ENCODE data around the gene FAM169A. TPM values are rescaled to one million over a fixed set of nuclear protein-coding genes. Genes with fewer than 3 reads are reported as not detected.
"Not testable (repeated sequence)": the region's sequence is repeated elsewhere in the genome, so short reads cannot be mapped to it uniquely, and the experiment has no call there.

FAM169A gene
- total and polyA plus RNA-seq, 2 donors (not counting 1 experiment from before 2014, with no cell fraction given) = 2.1 to 9.4 TPM

DNA sequence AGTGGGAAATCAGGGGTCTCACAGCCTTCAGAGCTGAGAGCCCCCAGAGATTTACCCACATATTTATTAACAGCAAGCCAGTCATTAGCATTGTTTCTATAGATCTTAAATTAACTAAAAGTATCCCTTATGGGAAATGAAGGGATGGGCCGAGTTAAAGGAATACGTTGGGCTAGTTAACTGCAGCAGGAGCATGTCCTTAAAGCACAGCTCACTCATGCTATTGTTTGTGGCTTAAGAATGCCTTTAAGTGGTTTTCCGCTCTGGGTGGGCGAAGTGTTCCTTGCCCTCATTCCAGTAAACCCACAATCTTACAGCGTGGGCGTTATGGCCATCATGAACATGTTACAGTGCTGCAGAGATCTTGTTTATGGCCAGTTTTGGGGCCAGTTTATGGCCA, 42.0 kb upstream of the FAM169A start:
- H3K4me3 Mint-ChIP-seq = not testable (repeated sequence)

DNA sequence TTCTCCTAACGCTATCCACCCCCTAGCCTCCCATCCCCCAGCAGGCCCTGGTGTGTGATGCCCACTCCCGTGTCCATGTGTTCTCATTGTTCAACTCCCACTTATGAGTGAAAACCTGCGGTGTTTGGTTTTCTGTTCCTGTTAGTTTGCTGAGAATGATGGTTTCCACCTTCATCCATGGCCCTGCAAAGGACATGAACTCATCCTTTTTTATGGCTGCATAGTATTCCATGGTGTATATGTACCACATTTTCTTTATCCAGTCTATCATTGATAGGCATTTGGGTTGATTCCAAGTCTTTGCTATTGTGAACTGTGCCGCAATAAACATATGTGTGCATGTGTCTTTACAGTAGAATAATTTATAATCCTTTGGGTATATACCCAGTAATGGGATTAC, 38.5 kb upstream of the FAM169A start:
- H3K4me1 Mint-ChIP-seq; H3K4me1 ChIP-seq (ENCODE audit: control insufficient read depth in 2 of 2, insufficient read depth in 2 of 2, low read length in 2 of 2); H3K4me2 ChIP-seq (replicated peaks; ENCODE audit: low read depth, low read length, poor library complexity, severe bottlenecking); H3K27ac ChIP-seq (ENCODE audit: low read length in 2 of 2); H3K9ac ChIP-seq (ENCODE audit: low read length); H3K9me3 ChIP-seq (ENCODE audit: control extremely low read depth in 1 of 3, control insufficient read depth in 2 of 3, insufficient read depth in 1 of 3, low read length in 2 of 3); H3K36me3 ChIP-seq (replicated peaks in 1 of 2; ENCODE audit: control extremely low read depth in 1 of 2, control insufficient read depth in 1 of 2, extremely low read depth in 1 of 2, insufficient read depth in 2 of 2, low read length in 1 of 2); H4K20me1 ChIP-seq (ENCODE audit: control insufficient read depth, insufficient read depth, low read length, poor library complexity, severe bottlenecking); H3K9me3 Mint-ChIP-seq (ENCODE audit: insufficient read depth); H3K27ac Mint-ChIP-seq; H3K27me3 ChIP-seq (replicated peaks in 1 of 4; ENCODE audit: control extremely low read depth in 1 of 4, control insufficient read depth in 3 of 4, insufficient read depth in 4 of 4, low read length in 3 of 4); H3K4me3 Mint-ChIP-seq; H3K79me2 ChIP-seq (ENCODE audit: control insufficient read depth, insufficient read depth, low read length); POLR2A ChIA-PET; ATAC-seq (ENCODE audit: low read depth); H3K4me3 ChIP-seq (ENCODE audit: control extremely low read depth in 1 of 5, extremely low read depth in 1 of 5, insufficient read depth in 1 of 5, low read depth in 2 of 5, low read length in 4 of 5); H3K27me3 Mint-ChIP-seq; H2AFZ ChIP-seq (ENCODE audit: insufficient read depth, low read depth, low read length, poor library complexity, severe bottlenecking); DNase-seq: not testable (repeated sequence)
- WGBS (ENCODE audit: insufficient coverage) = 80% methylated on average over 2 of the region's 4 CpGs
- CTCF ChIA-PET = interaction anchor here (0.6 kb wide), 1 partner anchor 37 kb away, joined by 4 read pairs; no protein-coding TSS in a partner anchor
- intact Hi-C loops (cut with micrococcal nuclease) = loop anchor here (5.0 kb wide), 1 partner anchor 232 kb away; no protein-coding TSS in a partner anchor

More for the DNA sequence above, 42.0 kb upstream of the FAM169A start:
- intact Hi-C loops (cut with micrococcal nuclease); H3K36me3 ChIP-seq (replicated peaks in 1 of 2; ENCODE audit: control extremely low read depth in 1 of 2, control insufficient read depth in 1 of 2, extremely low read depth in 1 of 2, insufficient read depth in 2 of 2, low read length in 1 of 2); ATAC-seq (ENCODE audit: low read depth); H3K27me3 Mint-ChIP-seq; H4K20me1 ChIP-seq (ENCODE audit: control insufficient read depth, insufficient read depth, low read length, poor library complexity, severe bottlenecking); DNase-seq; H3K9me3 Mint-ChIP-seq (ENCODE audit: insufficient read depth); H3K4me3 ChIP-seq (ENCODE audit: control extremely low read depth in 1 of 5, extremely low read depth in 1 of 5, insufficient read depth in 1 of 5, low read depth in 2 of 5, low read length in 4 of 5); CTCF ChIA-PET; H3K79me2 ChIP-seq (ENCODE audit: control insufficient read depth, insufficient read depth, low read length); H3K27me3 ChIP-seq (replicated peaks in 1 of 4; ENCODE audit: control extremely low read depth in 1 of 4, control insufficient read depth in 3 of 4, insufficient read depth in 4 of 4, low read length in 3 of 4); H3K4me2 ChIP-seq (replicated peaks; ENCODE audit: low read depth, low read length, poor library complexity, severe bottlenecking); H3K27ac ChIP-seq (ENCODE audit: low read length in 2 of 2); H3K27ac Mint-ChIP-seq; H3K9ac ChIP-seq (ENCODE audit: low read length); H3K9me3 ChIP-seq (ENCODE audit: control extremely low read depth in 1 of 3, control insufficient read depth in 2 of 3, insufficient read depth in 1 of 3, low read length in 2 of 3); H2AFZ ChIP-seq (ENCODE audit: insufficient read depth, low read depth, low read length, poor library complexity, severe bottlenecking); H3K4me1 Mint-ChIP-seq; H3K4me1 ChIP-seq (ENCODE audit: control insufficient read depth in 2 of 2, insufficient read depth in 2 of 2, low read length in 2 of 2); POLR2A ChIA-PET: not testable (repeated sequence)
- WGBS (ENCODE audit: insufficient coverage) = 76% methylated on average over 2 of the region's 6 CpGs
